H1 (cell line): ENCODE data around the gene CASZ1. TPM values are rescaled to one million over a fixed set of nuclear protein-coding genes. Genes with fewer than 3 reads are reported as not detected.

Source experiments
- SUZ12 ChIP-seq: fragments of 200-600 bp; sonication (generic); IDR thresholded peaks from 2 replicates; pipeline ENCODE4 v1.6.1; 2012; ENCODE audit warnings: mild to moderate bottlenecking, inconsistent platforms, low read length, moderate library complexity, mixed read lengths
- polyA plus RNA-seq, 7 experiments: library from polyadenylated mRNA; depleted of rRNA in 3 of 7; stranded (reverse) in 5 of 7; unstranded in 2 of 7; fragments of >200 nt in 5 of 7; fragments of 200-250 nt in 2 of 7; gene quantifications; 1 replicate in 5 of 7; 2 replicates in 1 of 7; 4 replicates in 1 of 7; pipeline versions ENCODE4 v1.2.1 to v1.2.3, GENCODE V29; 2011 to 2013; ENCODE audit warnings: missing spikeins in 2 of 7, mixed read lengths in 2 of 7
- total RNA-seq: library from RNA; stranded (reverse); fragmentation: NEBNext Ultra II Directional; extraction: Animal tissue kit (Norgen Biotek cat#: 25700); gene quantifications from 2 replicates; pipeline ENCODE4 v1.2.1, GENCODE V29; 2021

CASZ1 gene
- total and polyA plus RNA-seq, 2 of the 8 experiments (the other 6 are each of a cell fraction or from before 2014, with no cell fraction given): 4.4 to 7.7 TPM

DNA sequence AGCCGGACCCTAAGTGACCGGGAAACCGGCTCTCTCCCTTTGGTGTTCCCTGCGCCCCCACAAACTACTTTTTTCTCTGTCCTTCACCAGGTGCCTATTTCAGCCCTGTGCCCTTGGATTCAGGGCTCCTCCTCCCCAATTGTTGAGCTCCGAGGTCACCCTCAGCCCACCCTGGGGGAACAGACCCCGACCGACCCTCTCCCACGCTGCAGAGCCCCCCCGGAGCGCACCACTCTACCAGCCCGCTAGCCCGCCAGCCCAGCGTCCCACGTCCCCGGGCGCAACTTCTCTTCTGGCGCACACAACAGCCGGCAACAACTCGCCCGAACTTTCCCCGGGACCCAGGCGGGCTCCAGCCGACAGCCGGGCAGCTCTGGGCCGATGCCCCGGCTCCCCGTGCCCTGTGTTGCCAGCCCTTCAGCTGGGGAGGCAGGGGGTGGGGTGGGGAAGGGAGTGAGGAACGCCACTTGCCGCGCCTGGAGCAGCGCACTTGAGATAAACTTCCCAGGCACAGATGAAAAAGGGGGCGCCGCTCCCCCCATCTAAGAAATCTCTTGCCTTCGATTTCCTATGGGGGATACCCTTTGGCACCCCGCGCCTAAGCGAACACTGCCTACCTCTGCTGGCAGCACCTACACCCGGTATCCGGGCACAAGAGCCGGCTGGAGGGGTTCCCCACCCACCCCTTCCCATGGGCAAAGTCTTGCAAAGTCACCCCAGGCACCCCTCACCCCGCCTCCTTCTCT is 997 bp downstream of the CASZ1 start (continued):
- peak; percentile 43; the same call in 1 of the 2 replicates for TF ChIP-seq SUZ12
